ENCODE measurements around the gene PRPF38B. TPM values are rescaled to one million over a fixed set of nuclear protein-coding genes. Genes with fewer than 3 reads are reported as not detected.
"Not testable (repeated sequence)": the region's sequence is repeated elsewhere in the genome, so short reads cannot be mapped to it uniquely, and the experiment has no call there.

PRPF38B gene
- total RNA-seq, 4 donors from 2014 or later, result 13.8 to 17.1 (median 15.7) TPM

DNA sequence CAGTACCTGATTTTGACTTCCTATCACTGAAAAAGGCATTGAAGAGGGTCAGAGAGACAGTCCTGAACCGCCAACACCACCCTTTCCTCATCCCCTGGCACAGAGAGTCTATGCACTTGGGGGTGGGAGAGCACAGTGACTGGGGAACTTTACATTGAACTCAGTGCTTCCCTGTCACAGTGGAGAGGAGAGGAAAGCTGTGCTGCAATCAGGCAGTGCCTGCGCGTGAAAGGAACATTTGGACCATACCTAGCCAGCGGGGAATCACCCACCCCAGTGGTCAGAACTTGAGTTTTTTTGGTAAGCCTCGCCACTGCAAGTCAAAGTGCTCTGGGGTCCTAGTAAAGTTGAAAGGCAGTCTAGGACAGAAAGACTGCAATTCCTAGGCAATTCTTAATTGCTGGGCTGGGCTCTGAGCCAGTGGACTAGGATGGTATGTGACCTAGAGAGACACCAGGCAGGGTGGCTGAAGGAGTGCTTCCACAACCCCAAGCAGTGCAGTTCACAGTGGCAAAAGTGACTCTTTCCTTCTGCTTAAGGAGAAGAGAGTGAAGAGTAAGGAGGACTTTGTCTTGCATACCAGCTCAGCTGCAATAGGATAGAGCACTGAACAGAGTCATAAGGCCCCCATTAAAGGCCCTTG is 21.9 kb upstream of the PRPF38B start:
- no peak for TF ChIP-seq POLR2A (IDR thresholded peaks at IDR 0.05)
- TF ChIP-seq, protein P1, sequence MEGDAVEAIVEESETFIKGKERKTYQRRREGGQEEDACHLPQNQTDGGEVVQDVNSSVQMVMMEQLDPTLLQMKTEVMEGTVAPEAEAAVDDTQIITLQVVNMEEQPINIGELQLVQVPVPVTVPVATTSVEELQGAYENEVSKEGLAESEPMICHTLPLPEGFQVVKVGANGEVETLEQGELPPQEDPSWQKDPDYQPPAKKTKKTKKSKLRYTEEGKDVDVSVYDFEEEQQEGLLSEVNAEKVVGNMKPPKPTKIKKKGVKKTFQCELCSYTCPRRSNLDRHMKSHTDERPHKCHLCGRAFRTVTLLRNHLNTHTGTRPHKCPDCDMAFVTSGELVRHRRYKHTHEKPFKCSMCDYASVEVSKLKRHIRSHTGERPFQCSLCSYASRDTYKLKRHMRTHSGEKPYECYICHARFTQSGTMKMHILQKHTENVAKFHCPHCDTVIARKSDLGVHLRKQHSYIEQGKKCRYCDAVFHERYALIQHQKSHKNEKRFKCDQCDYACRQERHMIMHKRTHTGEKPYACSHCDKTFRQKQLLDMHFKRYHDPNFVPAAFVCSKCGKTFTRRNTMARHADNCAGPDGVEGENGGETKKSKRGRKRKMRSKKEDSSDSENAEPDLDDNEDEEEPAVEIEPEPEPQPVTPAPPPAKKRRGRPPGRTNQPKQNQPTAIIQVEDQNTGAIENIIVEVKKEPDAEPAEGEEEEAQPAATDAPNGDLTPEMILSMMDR (IDR thresholded peaks at IDR 0.05 in 4 of 5, conservative IDR thresholded peaks at IDR 0.05 in 1 of 5), result no peak
- Histone ChIP-seq H3K9me3 (no peaks in the 10 kb centered on the region), H3K36me3 (no peaks in the 10 kb centered on the region), H3K4me1 (no peaks in the 10 kb centered on the region), H3K27ac (no peak overlapping the region), H3K27me3 (no peaks in the 10 kb centered on the region), H3K4me3 (no peak overlapping the region)
- intact Hi-C loops (cut with DNase I; ENCODE audit: low total_unique reads), result no loop called here
- in situ Hi-C loops (cut with MboI; ENCODE audit: low sequenced_read_pairs in 4 of 4), result no loop called here
- DNase-seq (no peak), ATAC-seq (no peak)

DNA sequence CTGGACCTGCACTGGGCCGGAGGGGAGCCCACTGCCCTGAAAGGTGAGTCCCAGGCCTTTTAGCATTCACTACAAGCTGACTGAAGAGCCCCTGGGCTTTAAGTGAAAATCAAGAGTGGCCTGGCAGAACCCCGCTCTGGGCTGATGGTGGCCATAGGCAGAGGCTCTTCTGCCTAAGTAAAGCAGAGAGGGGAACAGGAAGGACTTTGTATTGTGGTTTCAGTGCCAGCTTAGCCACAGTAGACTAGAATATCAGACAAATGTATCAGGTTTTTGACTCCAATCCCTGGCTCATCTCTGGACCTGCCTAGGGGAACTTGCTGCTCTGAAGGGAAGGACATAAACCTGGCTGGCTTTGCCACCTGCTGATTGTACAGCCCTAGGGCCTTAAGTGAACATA is 21.0 kb upstream of the PRPF38B start:
- no peak for DNase-seq
- Histone ChIP-seq H3K27me3 (no peaks in the 10 kb centered on the region), H3K27ac (no peak overlapping the region), H3K36me3 (no peaks in the 10 kb centered on the region), H3K9me3 (no peaks in the 10 kb centered on the region), H3K4me1 (no peaks in the 10 kb centered on the region), H3K4me3 (no peak overlapping the region)
- intact Hi-C loops (cut with DNase I; ENCODE audit: low total_unique reads), result no loop called here
- in situ Hi-C loops (cut with MboI; ENCODE audit: low sequenced_read_pairs in 4 of 4), result no loop called here
- no peak for ATAC-seq
- no peak for TF ChIP-seq POLR2A (IDR thresholded peaks at IDR 0.05)
- TF ChIP-seq, protein P1 (IDR thresholded peaks at IDR 0.05 in 4 of 5, conservative IDR thresholded peaks at IDR 0.05 in 1 of 5), result no peak

DNA sequence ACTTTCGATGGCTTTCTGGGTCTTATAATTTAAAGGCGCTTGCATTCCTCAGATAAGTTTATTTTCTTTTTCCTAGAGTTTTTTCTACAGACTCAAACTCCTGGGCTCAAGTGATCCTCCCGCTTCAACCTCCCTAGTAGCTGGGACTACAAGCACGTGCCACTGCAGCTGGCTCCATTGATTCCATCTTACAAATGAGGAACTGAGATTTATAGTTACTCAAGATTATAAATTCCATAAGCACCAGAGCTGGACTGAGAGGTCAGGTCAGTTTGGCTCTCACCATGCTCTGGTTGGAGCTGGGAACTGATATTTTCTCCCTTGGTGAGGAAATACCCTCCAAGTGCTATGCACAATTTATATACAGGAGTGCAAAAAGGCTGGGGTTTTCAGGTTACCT is 13.4 kb upstream of the PRPF38B start:
- in situ Hi-C loops (cut with MboI; ENCODE audit: low sequenced_read_pairs in 4 of 4), result loop anchor here in 2 of 4 donors (25.0 kb wide), 2 partner anchors 466 to 491 kb away; partner anchors contain the start of gene SLC25A24 (in 1 of the 2)

DNA sequence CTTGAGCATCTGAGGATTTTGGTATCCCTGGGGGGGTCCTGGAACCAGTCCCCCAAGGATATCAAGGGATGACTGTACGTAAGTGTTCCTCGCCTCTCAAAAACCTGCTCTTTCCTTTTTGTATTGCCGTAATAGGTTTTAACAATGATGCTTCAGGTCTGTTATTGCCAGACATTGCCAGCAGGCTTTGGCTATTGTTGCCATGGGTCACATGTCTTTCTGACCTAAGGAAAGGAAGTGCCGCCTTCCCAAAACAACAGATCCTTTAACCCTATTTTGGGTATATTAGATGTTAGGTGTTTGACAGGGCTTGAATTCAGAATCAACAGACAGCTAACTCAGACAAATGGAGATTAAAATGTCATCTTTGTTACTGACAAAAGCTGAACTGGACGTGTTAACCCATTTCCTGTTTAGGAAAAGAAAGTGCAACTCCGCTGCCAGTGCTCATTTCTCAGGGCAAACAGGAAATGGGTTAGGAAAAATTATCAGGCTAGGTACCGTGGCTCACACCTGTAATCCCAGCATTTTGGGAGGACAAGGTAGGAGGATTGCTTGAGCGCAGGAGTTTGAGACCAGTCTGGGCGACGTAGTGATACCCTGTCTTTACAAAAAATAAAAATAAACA is 12.4 kb upstream of the PRPF38B start:
- H3K4me3 ChIP-seq, result peak overlapping the region in 3 of 4 donors; percentile 31 to 36 (median 34)
- in situ Hi-C loops (cut with MboI; ENCODE audit: low sequenced_read_pairs in 4 of 4) (loop anchor here in 2 of 4 donors (25.0 kb wide), 2 partner anchors 467 to 492 kb away; partner anchors contain the start of gene SLC25A24 (in 1 of the 2)), intact Hi-C loops (cut with DNase I; ENCODE audit: low total_unique reads) (no loop called here)
- no peak for ATAC-seq
- TF ChIP-seq, protein P1 (IDR thresholded peaks at IDR 0.05 in 4 of 5, conservative IDR thresholded peaks at IDR 0.05 in 1 of 5), result no peak
- TF ChIP-seq POLR2A (IDR thresholded peaks at IDR 0.05), result no peak
- no peak overlapping the region for H3K27ac ChIP-seq
- no peak for DNase-seq
- H3K36me3 ChIP-seq, result no peaks in the 10 kb centered on the region
- no peaks in the 10 kb centered on the region for H3K4me1 ChIP-seq
- H3K9me3 ChIP-seq, result no peaks in the 10 kb centered on the region
- H3K27me3 ChIP-seq, result no peaks in the 10 kb centered on the region

More for the DNA sequence above, 13.4 kb upstream of the PRPF38B start:
- intact Hi-C loops (cut with DNase I; ENCODE audit: low total_unique reads), result no loop called here
- TF ChIP-seq, protein P1 (IDR thresholded peaks at IDR 0.05 in 4 of 5, conservative IDR thresholded peaks at IDR 0.05 in 1 of 5), result no peak
- no peak for TF ChIP-seq POLR2A (IDR thresholded peaks at IDR 0.05)
- no peaks in the 10 kb centered on the region for H3K27me3 ChIP-seq
- peak in 1 of 2 donors; percentile 19 for DNase-seq
- no peak overlapping the region for H3K27ac ChIP-seq
- no peaks in the 10 kb centered on the region for H3K36me3 ChIP-seq
- no peak overlapping the region for H3K4me3 ChIP-seq
- H3K4me1 ChIP-seq, result no peaks in the 10 kb centered on the region
- no peaks in the 10 kb centered on the region for H3K9me3 ChIP-seq
- no peak for ATAC-seq

DNA sequence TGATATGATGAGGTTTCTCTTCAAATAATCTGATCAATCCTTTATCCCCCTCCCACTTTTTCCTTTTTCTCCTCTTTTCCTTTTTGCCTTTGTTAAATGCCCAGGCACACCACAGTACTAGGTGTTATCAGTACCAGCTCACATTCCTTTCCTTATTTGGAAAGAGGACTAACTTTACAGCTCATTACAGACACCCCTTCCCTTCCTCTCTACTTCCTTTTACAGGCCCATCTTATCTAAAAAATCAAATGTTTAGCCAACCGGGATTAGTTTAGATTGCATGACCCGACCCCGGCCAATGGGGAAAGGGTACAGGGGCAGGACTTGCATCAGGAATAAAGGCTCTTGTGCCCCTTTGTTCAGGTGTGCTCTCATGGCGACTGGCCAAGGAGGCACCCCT is 10.4 kb upstream of the PRPF38B start:
- intact Hi-C loops (cut with DNase I; ENCODE audit: low total_unique reads); DNase-seq; H3K36me3 ChIP-seq; H3K4me3 ChIP-seq; ATAC-seq; H3K4me1 ChIP-seq; H3K9me3 ChIP-seq; H3K27ac ChIP-seq; H3K27me3 ChIP-seq: not testable (repeated sequence)
- in situ Hi-C loops (cut with MboI; ENCODE audit: low sequenced_read_pairs in 4 of 4), result loop anchor here in 2 of 4 donors (25.0 kb wide), 2 partner anchors 469 to 494 kb away; partner anchors contain the start of gene SLC25A24 (in 1 of the 2)

Data from gastrocnemius medialis (tissue), 4 donors.